Effector memory CD4-positive, alpha-beta T cell (primary cell): ENCODE results near the gene TOM1.

Experiments used
- DNase-seq, 3 donors: peaks; one replicate each; pipeline ENCODE4 v3.0.0-alpha.2; 2020
- H3K27ac ChIP-seq: 2 replicates; pipeline ENCODE4 v1.7.0; 2013; ENCODE audit warnings: mild to moderate bottlenecking, low read length, moderate library complexity; ENCODE audit not compliant: insufficient read depth, poor library complexity, severe bottlenecking
- H3K27me3 ChIP-seq: replicated peaks from 2 replicates; pipeline ENCODE4 v1.7.0; 2013; ENCODE audit warnings: mild to moderate bottlenecking, low read length; ENCODE audit not compliant: insufficient read depth, control insufficient read depth, poor library complexity, severe bottlenecking
- H3K36me3 ChIP-seq: 2 replicates; pipeline ENCODE4 v1.7.0; 2013; ENCODE audit warnings: mild to moderate bottlenecking, low read length, moderate library complexity; ENCODE audit not compliant: control insufficient read depth, insufficient read depth
- H3K4me1 ChIP-seq: 2 replicates; pipeline ENCODE4 v1.7.0; 2013; ENCODE audit warnings: low read length, mild to moderate bottlenecking; ENCODE audit not compliant: control insufficient read depth, insufficient read depth, poor library complexity, severe bottlenecking
- H3K4me3 ChIP-seq: 2 replicates; pipeline ENCODE4 v1.7.0; 2013; ENCODE audit warnings: low read length, low read depth, mild to moderate bottlenecking; ENCODE audit not compliant: insufficient read depth, poor library complexity, severe bottlenecking
- H3K9me3 ChIP-seq: 2 replicates; pipeline ENCODE4 v1.7.0; 2013; ENCODE audit warnings: mild to moderate bottlenecking, low read length, moderate library complexity; ENCODE audit not compliant: control insufficient read depth

Gene TOM1

DNA sequence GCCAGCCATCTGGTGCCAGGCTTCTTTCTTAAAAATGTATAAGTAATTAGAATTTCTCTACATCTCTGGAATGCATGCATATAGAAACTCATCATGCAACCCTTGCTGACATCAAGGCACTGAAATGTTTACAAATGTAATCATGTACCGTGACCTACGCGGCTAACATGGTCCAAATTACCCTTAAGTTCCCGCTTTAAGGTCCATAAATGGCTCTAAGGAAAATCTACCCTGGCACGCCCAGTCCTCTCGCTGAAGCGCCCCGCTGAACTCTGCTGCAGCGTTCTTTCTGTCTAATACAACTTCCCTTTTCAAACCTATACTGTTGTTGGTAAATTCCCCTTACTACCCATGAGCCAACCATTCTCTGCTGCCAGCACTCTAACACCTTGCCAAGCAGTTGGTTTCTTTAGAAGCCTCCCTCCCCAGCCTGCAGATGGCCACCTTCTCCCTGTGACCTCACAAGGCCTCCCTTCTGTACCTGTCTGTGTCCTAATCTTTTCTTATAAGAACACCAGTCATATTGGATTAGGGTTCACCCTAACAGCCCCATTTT is 67.7 kb downstream of the TOM1 start:
- Histone ChIP-seq H3K4me1 (peaks cover 3% of the 10 kb centered on the region), H3K27ac (no peak overlapping the region), H3K4me3 (no peak overlapping the region), H3K36me3 (no peaks in the 10 kb centered on the region), H3K9me3 (no peaks in the 10 kb centered on the region), H3K27me3 (no peaks in the 10 kb centered on the region)
- no peak for DNase-seq

DNA sequence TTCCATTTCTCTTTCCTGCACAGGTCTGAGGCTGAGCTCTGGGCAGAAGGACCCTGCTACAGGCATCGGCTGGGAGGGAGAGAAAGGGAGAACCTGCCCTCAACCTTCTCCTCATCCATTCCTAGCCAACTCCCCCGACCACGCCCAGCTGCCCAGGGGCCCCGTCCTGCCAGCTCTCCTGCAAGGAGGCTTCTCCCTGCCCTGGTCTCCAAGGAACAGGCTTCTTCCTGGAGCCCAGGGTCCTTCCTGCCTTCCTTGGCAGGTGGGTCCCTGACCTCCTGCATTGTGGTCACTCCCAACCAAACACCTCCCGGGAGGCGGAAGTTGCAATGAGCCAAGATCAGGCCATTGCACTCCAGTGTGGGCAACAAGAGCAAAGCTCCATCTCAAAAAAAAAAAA is 68.7 kb downstream of the TOM1 start:
- no peaks in the 10 kb centered on the region for H3K27me3 ChIP-seq
- H3K9me3 ChIP-seq: no peaks in the 10 kb centered on the region
- no peak overlapping the region for H3K4me3 ChIP-seq
- H3K36me3 ChIP-seq: no peaks in the 10 kb centered on the region
- H3K27ac ChIP-seq: no peak overlapping the region
- no peak for DNase-seq
- peaks cover 3% of the 10 kb centered on the region for H3K4me1 ChIP-seq

DNA sequence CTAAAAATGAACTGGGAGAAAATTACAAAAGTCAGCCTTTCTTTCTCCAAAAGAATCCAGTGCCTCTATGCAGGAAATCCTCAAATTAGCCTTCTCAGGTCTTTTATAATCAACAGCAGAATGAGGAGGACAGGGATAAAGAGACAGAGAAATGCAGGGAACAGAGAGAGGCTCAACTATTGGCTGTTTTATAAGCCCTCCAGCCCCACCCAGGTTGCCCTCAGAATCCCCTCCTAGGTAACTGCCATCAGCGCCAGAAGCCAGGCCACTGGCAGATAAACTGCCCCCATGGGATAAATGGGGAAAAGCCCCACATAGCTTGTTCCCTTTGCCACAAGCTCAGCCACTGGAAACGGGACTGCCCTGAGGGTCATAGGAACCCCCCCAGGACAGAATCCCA is 70.3 kb downstream of the TOM1 start:
- Histone ChIP-seq H3K4me1 (peaks cover 3% of the 10 kb centered on the region), H3K27me3 (no peaks in the 10 kb centered on the region), H3K9me3 (no peaks in the 10 kb centered on the region), H3K27ac (no peak overlapping the region), H3K4me3 (no peak overlapping the region), H3K36me3 (no peaks in the 10 kb centered on the region)
- DNase-seq: no peak

DNA sequence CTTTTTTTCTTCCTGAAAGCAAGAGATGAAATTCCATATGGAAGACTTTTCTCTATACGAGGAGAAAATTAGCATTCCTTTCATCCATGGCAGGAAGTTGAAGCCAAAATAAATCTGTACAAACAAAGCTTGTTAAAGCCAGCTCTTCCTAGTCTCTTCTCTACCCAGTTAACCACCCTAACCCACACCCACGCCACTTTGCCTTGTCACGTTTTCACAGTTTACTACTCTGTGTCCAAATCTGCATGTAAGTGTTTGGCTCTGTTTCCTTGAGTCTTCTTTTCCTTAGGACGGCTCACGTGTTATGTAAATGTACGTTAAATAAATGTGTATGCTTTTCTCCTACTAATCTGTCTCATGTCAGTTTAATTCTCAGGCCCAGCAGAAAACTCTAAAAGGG is 74.1 kb downstream of the TOM1 start:
- H3K36me3 ChIP-seq: no peaks in the 10 kb centered on the region
- H3K9me3 ChIP-seq: no peaks in the 10 kb centered on the region
- no peak overlapping the region for H3K27ac ChIP-seq
- no peaks in the 10 kb centered on the region for H3K27me3 ChIP-seq
- DNase-seq: no peak
- H3K4me1 ChIP-seq: peaks cover 8% of the 10 kb centered on the region
- H3K4me3 ChIP-seq: no peak overlapping the region

DNA sequence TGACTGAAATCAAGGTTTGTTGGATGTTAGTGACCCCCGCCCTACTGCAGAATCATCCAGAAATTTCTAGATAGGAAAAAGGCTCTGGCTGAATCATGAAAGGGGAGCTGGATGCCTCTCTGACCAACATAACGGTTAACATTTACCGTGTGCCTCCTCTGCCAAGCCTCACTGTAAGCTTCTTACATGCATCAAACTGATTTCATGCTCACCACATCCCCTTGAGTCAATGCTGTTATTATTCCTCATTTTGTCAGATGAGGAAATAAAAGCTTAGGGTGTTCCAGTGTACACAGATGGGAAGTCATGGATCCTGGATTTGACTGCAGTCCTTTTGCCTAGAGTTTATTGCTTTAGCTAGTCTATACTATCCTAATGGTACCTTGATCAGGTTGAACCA is 75.3 kb downstream of the TOM1 start:
- peaks cover 8% of the 10 kb centered on the region for H3K4me1 ChIP-seq
- no peak overlapping the region for H3K4me3 ChIP-seq
- H3K27ac ChIP-seq: no peak overlapping the region
- no peak for DNase-seq
- no peaks in the 10 kb centered on the region for H3K36me3 ChIP-seq
- no peaks in the 10 kb centered on the region for H3K27me3 ChIP-seq
- H3K9me3 ChIP-seq: no peaks in the 10 kb centered on the region

DNA sequence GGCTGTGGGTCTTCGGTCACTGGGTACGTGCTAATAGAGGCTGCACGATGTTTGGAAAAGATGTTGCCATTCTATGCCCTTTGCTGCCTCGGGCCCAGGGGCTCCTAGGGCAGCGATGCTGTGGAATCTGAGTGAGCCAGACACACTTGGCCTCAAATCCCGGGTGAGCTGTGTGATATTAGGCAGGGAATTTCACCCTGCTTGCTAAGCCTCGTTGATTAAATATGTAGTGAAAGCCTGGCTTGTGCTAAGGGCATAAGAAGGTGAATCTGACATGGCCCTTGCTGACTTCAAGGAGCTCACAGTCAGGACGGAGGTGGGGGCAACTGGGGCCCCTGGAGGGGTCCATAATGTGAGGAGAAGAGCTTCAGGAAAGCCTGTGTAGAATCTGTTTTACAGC is 75.8 kb downstream of the TOM1 start:
- H3K4me1 ChIP-seq: peaks cover 8% of the 10 kb centered on the region
- no peak for DNase-seq

DNA sequence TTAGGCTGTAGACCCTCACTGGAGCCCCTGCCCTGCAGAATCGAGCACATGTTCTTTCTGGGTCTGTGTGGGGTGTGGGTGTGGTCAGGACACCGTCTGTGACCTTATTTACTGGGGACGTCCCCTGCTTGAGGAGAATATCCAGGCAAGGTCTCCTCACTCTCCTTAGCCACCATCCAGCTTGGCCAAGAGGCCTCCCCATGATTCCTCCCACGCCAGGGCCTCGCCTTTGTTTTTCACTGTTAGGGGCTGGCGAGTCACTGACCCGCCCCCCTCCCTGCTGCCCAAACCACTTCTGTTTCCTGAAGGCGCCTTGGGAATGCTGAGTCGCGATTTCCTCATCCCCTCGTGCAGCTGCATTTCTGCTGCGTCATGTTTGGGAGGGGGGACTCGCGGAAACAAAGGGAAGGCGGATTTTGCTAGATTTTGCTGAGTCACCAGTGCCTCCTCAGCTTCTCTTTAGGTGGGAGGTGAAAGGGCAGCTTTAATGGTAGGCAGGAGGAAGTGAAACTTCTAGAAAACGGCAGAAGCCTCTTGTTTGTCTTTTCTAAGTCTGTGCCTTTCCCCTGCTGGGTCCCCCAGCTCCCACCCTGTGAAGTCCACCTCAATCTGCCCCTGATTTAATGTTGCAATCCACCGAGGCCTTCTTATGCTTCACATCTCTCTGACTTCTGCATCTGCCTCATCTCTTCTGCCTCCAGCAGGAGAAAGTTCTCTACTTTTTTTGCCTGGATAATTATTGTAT is 77.2 kb downstream of the TOM1 start:
- peaks cover 14% of the 10 kb centered on the region for H3K4me1 ChIP-seq
- H3K4me3 ChIP-seq: no peak overlapping the region
- DNase-seq: no peak
- H3K27me3 ChIP-seq: no peaks in the 10 kb centered on the region
- H3K27ac ChIP-seq: no peak overlapping the region
- H3K9me3 ChIP-seq: no peaks in the 10 kb centered on the region
- no peaks in the 10 kb centered on the region for H3K36me3 ChIP-seq

More for the DNA sequence above, 75.8 kb downstream of the TOM1 start:
- no peaks in the 10 kb centered on the region for H3K36me3 ChIP-seq
- no peaks in the 10 kb centered on the region for H3K27me3 ChIP-seq
- no peak overlapping the region for H3K27ac ChIP-seq
- no peaks in the 10 kb centered on the region for H3K9me3 ChIP-seq
- no peak overlapping the region for H3K4me3 ChIP-seq

DNA sequence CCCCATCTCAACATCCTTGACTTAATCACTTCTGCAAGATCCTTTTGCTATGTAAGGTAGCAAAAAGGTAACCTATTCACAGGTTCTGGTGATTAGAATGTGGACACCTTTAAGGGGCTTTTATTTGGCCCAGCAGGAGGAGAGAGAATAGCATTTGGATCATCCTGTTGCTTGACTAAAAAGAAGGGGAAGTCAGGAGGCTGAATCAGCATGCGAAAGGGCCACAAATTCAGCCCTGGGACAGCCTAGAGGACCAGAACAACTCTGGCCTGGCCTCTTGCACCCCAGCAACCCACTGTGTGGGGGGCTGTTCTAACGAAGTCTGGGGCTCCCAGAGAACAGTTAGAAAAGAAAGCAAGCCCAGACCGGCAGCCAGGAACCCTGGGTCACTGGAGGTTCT is 78.0 kb downstream of the TOM1 start:
- Histone ChIP-seq H3K4me1 (peaks cover 12% of the 10 kb centered on the region), H3K27me3 (no peaks in the 10 kb centered on the region), H3K36me3 (no peaks in the 10 kb centered on the region), H3K9me3 (no peaks in the 10 kb centered on the region), H3K27ac (no peak overlapping the region), H3K4me3 (no peak overlapping the region)
- no peak for DNase-seq

DNA sequence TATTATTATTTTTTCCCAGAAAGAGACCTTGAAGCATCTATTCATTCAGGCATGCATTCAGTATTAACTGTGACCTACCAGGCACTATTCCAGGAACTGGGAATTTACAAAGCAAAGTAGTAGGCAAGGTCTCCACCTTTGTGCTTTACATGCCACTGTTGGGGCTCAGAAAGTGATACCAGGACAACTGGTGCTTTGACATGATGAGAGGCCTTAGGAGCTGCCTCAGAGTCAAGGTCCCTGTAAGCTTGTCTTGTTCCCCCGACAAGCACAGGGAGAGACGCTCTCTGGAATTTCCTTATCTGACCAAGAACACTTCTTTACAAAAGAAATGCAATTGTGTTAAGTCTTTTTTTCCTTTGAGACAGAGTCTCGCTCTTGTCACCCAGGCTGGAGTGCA is 78.9 kb downstream of the TOM1 start:
- H3K27me3 ChIP-seq: no peaks in the 10 kb centered on the region
- no peak overlapping the region for H3K27ac ChIP-seq
- H3K4me3 ChIP-seq: no peak overlapping the region
- H3K4me1 ChIP-seq: peaks cover 12% of the 10 kb centered on the region
- H3K9me3 ChIP-seq: no peaks in the 10 kb centered on the region
- DNase-seq: no peak
- H3K36me3 ChIP-seq: no peaks in the 10 kb centered on the region

DNA sequence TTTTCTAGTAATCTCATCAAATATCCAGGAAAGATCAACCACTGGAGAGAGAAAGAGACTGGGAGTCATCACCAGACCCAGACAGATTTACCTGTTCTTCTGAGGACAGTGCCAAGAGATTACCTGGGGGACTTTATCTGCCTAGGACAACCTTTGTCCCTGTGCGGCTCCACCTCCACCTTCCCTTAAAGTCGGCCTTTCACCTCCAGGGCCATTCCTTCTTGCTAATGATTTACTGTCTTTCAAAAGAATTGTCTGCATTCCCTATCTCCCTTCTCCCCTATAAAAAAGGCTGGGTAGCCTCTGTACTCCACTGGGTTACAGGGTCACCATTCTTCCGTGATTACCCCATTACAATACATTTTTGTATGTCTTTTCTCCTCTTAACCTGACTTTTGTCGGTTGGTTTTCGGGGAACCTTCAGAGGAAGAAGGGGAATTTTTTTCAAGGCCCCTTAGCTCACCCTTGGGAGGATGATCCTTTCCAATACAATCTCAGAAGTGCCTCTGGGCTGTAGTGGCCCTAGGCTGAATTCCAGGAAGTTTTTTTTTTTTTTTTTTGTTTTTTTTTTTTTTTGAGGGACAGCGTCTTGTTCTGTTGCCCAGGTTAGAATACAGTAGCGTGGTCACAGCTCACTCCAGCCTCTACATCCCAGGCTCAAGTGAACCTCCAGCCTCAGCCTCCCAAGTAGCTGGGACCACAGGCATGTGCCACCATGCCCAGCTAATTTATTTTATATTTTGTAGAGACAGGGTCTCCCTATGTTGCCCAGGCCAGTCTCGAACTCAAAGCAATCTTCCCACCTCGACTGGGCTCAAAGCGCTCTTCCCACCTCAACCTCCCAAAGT is 79.7 kb downstream of the TOM1 start:
- Histone ChIP-seq H3K27me3 (no peaks in the 10 kb centered on the region), H3K9me3 (no peaks in the 10 kb centered on the region), H3K4me3 (no peak overlapping the region), H3K36me3 (no peaks in the 10 kb centered on the region), H3K27ac (no peak overlapping the region), H3K4me1 (peaks cover 12% of the 10 kb centered on the region)
- DNase-seq: no peak
